GM12874 (cell line): ENCODE results near the gene EIF3D.

Experiments
- TF ChIP-seq, protein P1 (sequence below): IDR thresholded peaks from 2 replicates; pipeline ENCODE4 v1.5.1; 2011; ENCODE audit warnings: low read depth, mild to moderate bottlenecking, control low read depth, low read length, moderate library complexity; ENCODE audit not compliant: insufficient read depth

EIF3D gene, protein sequence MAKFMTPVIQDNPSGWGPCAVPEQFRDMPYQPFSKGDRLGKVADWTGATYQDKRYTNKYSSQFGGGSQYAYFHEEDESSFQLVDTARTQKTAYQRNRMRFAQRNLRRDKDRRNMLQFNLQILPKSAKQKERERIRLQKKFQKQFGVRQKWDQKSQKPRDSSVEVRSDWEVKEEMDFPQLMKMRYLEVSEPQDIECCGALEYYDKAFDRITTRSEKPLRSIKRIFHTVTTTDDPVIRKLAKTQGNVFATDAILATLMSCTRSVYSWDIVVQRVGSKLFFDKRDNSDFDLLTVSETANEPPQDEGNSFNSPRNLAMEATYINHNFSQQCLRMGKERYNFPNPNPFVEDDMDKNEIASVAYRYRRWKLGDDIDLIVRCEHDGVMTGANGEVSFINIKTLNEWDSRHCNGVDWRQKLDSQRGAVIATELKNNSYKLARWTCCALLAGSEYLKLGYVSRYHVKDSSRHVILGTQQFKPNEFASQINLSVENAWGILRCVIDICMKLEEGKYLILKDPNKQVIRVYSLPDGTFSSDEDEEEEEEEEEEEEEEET

DNA sequence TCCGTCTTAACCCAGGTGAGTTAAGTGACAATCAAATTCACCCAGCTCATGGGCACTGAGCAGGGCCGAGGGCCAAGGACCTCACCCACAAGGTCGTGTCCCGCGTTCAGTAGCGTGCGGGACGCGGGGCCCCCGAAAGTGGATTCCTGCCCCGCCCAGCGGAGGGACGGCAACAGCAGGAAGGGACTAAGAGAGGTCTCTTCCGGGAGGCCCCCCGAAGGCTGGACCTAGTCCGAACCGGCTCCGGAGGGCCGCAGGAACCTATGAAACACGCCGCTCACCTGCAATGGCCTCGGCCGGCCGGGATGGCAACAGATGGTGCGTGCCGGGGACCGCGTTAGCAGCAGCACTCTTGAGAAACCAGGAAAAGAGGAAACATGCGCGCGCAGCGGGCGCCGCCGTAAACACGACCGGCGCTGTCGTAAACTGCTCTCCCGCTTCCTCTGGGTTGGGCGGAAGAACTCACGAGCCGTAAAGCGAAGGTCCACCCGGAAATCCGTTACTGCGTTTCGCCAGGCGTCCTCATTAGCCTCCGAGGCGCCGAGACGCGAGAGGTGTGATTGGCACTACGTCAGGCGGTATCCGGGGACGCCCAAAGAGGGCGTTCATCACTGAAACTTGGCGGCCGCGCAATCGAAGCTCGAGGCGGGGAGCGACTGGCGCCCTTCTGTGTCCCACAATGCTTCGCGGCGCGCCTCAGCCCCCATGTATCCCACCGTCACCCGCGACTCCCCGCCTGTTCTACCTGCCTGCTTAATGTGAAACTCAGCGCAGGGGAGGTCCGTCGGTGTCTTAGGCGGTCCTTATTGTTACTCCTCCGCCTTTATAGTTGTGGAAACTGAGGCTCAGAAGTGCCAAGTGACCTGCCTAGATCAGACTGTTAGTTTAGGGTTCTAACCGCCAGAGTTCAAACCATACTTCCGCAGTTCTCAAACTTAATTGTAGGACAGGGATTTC is at the start of gene EIF3D:
Gene EIF3D (minus strand): TSS at position 372 of the 957 bp plus-strand sequence. CDS start 3,045 bp downstream, outside the sequence.
- TF ChIP-seq, protein P1, sequence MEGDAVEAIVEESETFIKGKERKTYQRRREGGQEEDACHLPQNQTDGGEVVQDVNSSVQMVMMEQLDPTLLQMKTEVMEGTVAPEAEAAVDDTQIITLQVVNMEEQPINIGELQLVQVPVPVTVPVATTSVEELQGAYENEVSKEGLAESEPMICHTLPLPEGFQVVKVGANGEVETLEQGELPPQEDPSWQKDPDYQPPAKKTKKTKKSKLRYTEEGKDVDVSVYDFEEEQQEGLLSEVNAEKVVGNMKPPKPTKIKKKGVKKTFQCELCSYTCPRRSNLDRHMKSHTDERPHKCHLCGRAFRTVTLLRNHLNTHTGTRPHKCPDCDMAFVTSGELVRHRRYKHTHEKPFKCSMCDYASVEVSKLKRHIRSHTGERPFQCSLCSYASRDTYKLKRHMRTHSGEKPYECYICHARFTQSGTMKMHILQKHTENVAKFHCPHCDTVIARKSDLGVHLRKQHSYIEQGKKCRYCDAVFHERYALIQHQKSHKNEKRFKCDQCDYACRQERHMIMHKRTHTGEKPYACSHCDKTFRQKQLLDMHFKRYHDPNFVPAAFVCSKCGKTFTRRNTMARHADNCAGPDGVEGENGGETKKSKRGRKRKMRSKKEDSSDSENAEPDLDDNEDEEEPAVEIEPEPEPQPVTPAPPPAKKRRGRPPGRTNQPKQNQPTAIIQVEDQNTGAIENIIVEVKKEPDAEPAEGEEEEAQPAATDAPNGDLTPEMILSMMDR, result no peak

DNA sequence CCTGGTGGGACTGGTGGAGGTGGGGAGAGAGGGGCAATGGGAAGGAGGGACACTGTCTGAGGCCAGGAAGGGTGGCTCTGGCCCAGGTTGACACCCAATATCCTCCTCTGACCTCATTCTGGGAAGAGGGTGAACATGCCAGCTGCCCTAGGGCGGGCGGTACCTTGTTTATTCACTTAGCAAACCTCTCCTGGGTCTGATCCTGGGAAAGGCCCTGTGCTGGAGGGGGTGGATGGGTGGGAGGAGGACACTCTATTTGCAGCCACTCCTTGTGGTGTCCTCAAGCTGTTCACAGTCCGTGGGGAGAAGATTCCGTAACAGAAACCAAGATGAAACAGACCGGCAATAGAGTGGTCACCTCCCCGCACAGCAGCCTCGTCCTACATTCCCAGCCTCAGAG is 49.7 kb upstream of the EIF3D start:
- TF ChIP-seq, protein P1, result no peak

DNA sequence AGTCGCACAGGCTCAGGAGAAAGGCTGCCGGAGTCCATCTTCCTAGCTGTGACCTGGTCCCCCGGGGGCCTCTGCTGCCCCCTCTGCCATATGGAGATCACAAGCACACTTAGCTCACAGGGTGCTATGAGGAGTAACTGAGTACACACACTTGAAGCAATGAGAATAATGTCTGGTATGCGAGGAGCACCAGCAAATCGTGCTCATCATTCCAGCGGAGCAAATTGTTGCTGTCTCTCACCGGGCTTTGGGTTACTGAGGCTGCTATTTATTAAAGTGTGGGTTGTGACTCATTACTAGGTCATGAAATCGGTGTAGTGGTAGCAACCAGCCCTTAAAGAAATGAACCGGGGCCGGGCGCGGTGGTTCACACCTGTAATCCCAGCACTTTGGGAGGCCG is 48.1 kb upstream of the EIF3D start:
- TF ChIP-seq, protein P1, result no peak

DNA sequence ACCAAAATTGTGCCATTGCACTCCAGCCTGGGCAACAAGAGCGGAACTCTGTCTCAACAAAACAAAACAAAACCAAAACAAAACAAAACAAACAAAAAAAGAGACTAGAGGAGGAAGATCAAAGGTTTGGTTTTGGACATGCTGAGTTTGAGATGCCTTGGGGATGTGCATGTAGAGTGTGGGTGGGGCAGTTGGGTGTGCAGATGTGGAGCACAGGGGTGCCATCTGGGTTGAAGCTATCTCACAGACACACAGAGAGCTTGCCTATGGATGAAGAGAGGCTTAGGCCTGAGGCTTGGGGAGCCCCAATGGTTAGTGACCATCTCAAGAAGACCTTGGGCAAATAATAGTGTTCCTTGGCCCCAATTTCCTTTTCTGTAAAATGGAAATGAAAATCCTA is 45.8 kb upstream of the EIF3D start:
- TF ChIP-seq, protein P1, result no peak

DNA sequence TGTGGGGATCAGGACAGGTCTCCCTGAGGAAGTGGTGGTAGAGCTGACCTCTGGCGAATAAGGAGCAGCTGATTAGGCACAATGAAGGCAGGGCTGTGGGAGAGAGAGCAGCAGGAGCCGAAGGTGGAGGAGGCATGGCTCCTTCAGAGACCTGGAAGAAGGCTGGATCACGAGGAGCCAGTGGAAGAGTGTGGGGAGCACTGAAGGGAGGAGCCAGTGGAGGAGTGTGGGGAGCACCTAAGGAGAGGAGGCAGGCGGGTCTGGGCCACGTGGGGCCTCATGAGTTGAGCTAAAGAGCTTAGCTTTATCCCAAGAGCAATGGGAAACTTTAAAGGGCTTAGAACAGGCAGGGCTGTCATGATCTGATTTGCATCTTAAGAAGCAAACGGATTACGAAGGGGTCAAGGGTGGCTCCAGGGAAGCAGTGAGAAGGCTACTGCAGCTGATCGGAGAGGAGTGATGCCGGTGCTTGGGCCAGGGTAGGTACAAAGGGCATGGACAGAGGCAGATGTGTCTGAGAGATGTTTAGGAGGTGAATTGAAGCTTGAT is 44.9 kb upstream of the EIF3D start:
- TF ChIP-seq, protein P1, result no peak

DNA sequence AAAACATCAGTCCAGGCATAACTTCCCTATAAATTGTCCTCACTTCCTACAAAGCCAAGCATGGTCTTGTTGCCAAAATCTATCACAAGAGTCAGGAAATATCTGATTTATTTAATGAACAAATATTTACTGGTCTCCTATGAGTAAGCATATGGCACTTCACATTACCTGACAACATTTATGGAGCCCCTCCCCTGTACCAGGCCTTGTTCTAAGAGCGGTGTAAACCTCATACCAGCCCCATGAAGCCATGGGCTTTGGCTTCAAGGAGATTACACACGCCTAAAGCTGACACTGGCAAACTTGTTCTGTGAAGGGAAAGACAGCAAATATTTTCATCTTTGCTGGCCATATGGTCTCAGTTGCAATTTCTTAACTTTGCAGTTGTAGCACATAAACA is 43.0 kb upstream of the EIF3D start:
- TF ChIP-seq, protein P1, result no peak

DNA sequence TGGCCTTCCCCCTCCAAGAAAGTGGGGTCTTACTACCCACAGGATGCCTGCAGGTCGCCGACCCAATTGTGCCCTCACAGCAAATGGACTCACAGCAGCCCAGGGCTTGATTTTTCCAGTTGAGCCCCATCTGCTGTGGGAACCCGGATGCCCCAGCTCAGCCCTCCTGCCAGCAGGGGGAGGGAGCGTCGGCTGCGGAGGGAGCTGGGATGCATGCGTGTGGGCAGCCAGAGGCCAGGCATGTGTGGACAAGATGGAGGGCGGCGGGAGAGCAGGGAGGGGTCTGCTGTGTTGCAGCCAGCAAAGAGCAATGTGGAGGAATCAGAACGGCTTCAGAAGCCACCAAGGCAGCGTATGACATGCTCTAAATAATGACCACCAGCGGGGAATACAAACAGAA is 41.0 kb upstream of the EIF3D start:
- TF ChIP-seq, protein P1, result no peak
